ENCODE data around the gene EDNRB.
"Not testable (repeated sequence)": the region's sequence is repeated elsewhere in the genome, so short reads cannot be mapped to it uniquely, and the experiment has no call there.

The EDNRB gene

DNA sequence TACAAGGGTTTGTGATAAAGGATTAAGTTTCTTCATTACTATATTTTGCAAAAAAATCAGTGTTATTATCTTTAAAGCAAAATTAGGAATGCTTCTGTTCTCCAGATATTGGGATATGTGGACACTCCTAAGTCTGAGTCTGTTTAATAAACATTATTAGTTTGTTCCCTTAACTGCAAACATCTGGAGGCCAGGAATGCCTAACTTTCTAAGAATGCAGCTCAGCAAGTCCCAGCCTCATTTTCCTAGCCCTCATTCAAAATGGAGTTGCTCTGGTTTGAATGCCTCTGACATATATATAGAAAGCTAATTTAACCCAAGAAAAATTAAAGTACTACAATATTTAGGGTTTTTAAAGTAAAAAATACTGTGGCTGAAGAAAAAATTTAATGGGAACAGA, 33.6 kb upstream of the EDNRB start:
- H3K4me1 ChIP-seq (ENCODE audit: low read length): peaks cover 8% of the 10 kb centered on the region
- H3K79me2 ChIP-seq (ENCODE audit: low read length): no peaks in the 10 kb centered on the region
- no peak overlapping the region for H3K9ac ChIP-seq (ENCODE audit: low read length)
- H3K4me3 ChIP-seq (ENCODE audit: low read length): no peak overlapping the region
- no peaks in the 10 kb centered on the region for H3K9me2 ChIP-seq (replicated peaks; ENCODE audit: insufficient read depth, low read length)
- H3K9me3 ChIP-seq (replicated peaks; ENCODE audit: insufficient read depth, low read length): no peaks in the 10 kb centered on the region
- no peaks in the 10 kb centered on the region for H3F3A ChIP-seq (ENCODE audit: insufficient read depth, low read length)
- no peaks in the 10 kb centered on the region for H3K27me3 ChIP-seq (replicated peaks; ENCODE audit: insufficient read depth, low read length)
- no peak for DNase-seq
- no peak for TF ChIP-seq EZH2phosphoT487 (IDR thresholded peaks at IDR 0.05; ENCODE audit: low read length)
- TF ChIP-seq CTCF (IDR thresholded peaks at IDR 0.05; ENCODE audit: low read length): no peak
- TF ChIP-seq EZH2 (optimal IDR thresholded peaks at IDR 0.05; ENCODE audit: low read depth, low read length): no peak
- H3K4me2 ChIP-seq (ENCODE audit: low read depth, low read length): no peak overlapping the region
- no peak overlapping the region for H2AFZ ChIP-seq (ENCODE audit: low read length)
- no peaks in the 10 kb centered on the region for H3K36me3 ChIP-seq (replicated peaks; ENCODE audit: insufficient read depth, low read length)
- no peaks in the 10 kb centered on the region for H4K20me1 ChIP-seq (ENCODE audit: insufficient read depth, low read length)
- no peak overlapping the region for H3K27ac ChIP-seq (ENCODE audit: low read length)

GRCh38 chr13:77946522-77946921, 27.9 kb upstream of the EDNRB start:
- H3K27ac ChIP-seq (ENCODE audit: low read length): no peak overlapping the region
- H3K9ac ChIP-seq (ENCODE audit: low read length): no peak overlapping the region
- no peaks in the 10 kb centered on the region for H3K79me2 ChIP-seq (ENCODE audit: low read length)
- H3K4me1 ChIP-seq (ENCODE audit: low read length): no peaks in the 10 kb centered on the region
- no peak overlapping the region for H3K4me3 ChIP-seq (ENCODE audit: low read length)
- H3K27me3 ChIP-seq (replicated peaks; ENCODE audit: insufficient read depth, low read length): no peaks in the 10 kb centered on the region
- no peak for TF ChIP-seq EZH2 (optimal IDR thresholded peaks at IDR 0.05; ENCODE audit: low read depth, low read length)
- no peak for TF ChIP-seq EZH2phosphoT487 (IDR thresholded peaks at IDR 0.05; ENCODE audit: low read length)
- TF ChIP-seq CTCF (IDR thresholded peaks at IDR 0.05; ENCODE audit: low read length): no peak
- no peak for DNase-seq
- H3K36me3 ChIP-seq (replicated peaks; ENCODE audit: insufficient read depth, low read length): no peaks in the 10 kb centered on the region
- no peaks in the 10 kb centered on the region for H3K9me3 ChIP-seq (replicated peaks; ENCODE audit: insufficient read depth, low read length)
- no peaks in the 10 kb centered on the region for H3K9me2 ChIP-seq (replicated peaks; ENCODE audit: insufficient read depth, low read length)
- H3F3A ChIP-seq (ENCODE audit: insufficient read depth, low read length): no peaks in the 10 kb centered on the region
- no peak overlapping the region for H3K4me2 ChIP-seq (ENCODE audit: low read depth, low read length)
- no peak overlapping the region for H2AFZ ChIP-seq (ENCODE audit: low read length)
- H4K20me1 ChIP-seq (ENCODE audit: insufficient read depth, low read length): no peaks in the 10 kb centered on the region

- H3K27ac ChIP-seq (ENCODE audit: low read length); H3K79me2 ChIP-seq (ENCODE audit: low read length); DNase-seq; H3K9me2 ChIP-seq (replicated peaks; ENCODE audit: insufficient read depth, low read length); H3K9me3 ChIP-seq (replicated peaks; ENCODE audit: insufficient read depth, low read length); H3K4me2 ChIP-seq (ENCODE audit: low read depth, low read length); H3K36me3 ChIP-seq (replicated peaks; ENCODE audit: insufficient read depth, low read length); H3K27me3 ChIP-seq (replicated peaks; ENCODE audit: insufficient read depth, low read length); H4K20me1 ChIP-seq (ENCODE audit: insufficient read depth, low read length); H3F3A ChIP-seq (ENCODE audit: insufficient read depth, low read length); H3K9ac ChIP-seq (ENCODE audit: low read length); H2AFZ ChIP-seq (ENCODE audit: low read length); H3K4me3 ChIP-seq (ENCODE audit: low read length); H3K4me1 ChIP-seq (ENCODE audit: low read length): not testable (repeated sequence)
These were observed 16.4 kb upstream of the EDNRB start for GRCh38 chr13:77935063-77935462.

GRCh38 chr13:77930430-77930829, 11.8 kb upstream of the EDNRB start:
- Histone ChIP-seq H3K9me2 (replicated peaks; ENCODE audit: insufficient read depth, low read length) (no peaks in the 10 kb centered on the region), H3F3A (ENCODE audit: insufficient read depth, low read length) (no peaks in the 10 kb centered on the region), H3K79me2 (ENCODE audit: low read length) (no peaks in the 10 kb centered on the region), H3K4me2 (ENCODE audit: low read depth, low read length) (no peak overlapping the region), H3K27me3 (replicated peaks; ENCODE audit: insufficient read depth, low read length) (no peaks in the 10 kb centered on the region), H3K9ac (ENCODE audit: low read length) (no peak overlapping the region), H3K4me1 (ENCODE audit: low read length) (peaks cover 25% of the 10 kb centered on the region), H3K27ac (ENCODE audit: low read length) (no peak overlapping the region), H3K4me3 (ENCODE audit: low read length) (no peak overlapping the region), H4K20me1 (ENCODE audit: insufficient read depth, low read length) (no peaks in the 10 kb centered on the region), H3K9me3 (replicated peaks; ENCODE audit: insufficient read depth, low read length) (no peaks in the 10 kb centered on the region), H2AFZ (ENCODE audit: low read length) (no peak overlapping the region), H3K36me3 (replicated peaks; ENCODE audit: insufficient read depth, low read length) (no peaks in the 10 kb centered on the region)
- TF ChIP-seq CTCF (IDR thresholded peaks at IDR 0.05; ENCODE audit: low read length): no peak
- DNase-seq: no peak

Data from MM.1S (cell line).